ENCODE results near the gene ERBB4. TPM values are rescaled to one million over a fixed set of nuclear protein-coding genes. Genes with fewer than 3 reads are reported as not detected.

The ERBB4 gene
- total RNA-seq, 1 experiment from 2014 or later, result 0.04 TPM

- Histone ChIP-seq H4K8ac (replicated peaks; ENCODE audit: insufficient read length, low read depth, low read length) (no peak overlapping the region), H3K23me2 (ENCODE audit: insufficient read length, low read depth, low read length, poor library complexity, severe bottlenecking) (no peaks in the 10 kb centered on the region), H4K5ac (ENCODE audit: insufficient read length, low read depth, low read length) (no peak overlapping the region), H3K9me3 (ENCODE audit: control insufficient read depth, low read depth, low read length) (no peaks in the 10 kb centered on the region), H4K20me1 (ENCODE audit: control insufficient read depth, insufficient read depth, insufficient read length) (no peaks in the 10 kb centered on the region), H3K56ac (ENCODE audit: insufficient read length, low read depth, low read length) (no peak overlapping the region), H2BK5ac (ENCODE audit: insufficient read length, low read length) (no peak overlapping the region), H3K18ac (ENCODE audit: insufficient read length, low read depth, low read length) (no peak overlapping the region), H2AFZ (ENCODE audit: low read length) (no peak overlapping the region), H3K27ac (ENCODE audit: insufficient read length, low read depth, low read length) (no peak overlapping the region), H3K4me2 (ENCODE audit: insufficient read depth, insufficient read length, low read length) (no peak overlapping the region), H3K79me2 (ENCODE audit: insufficient read depth, low read length) (no peaks in the 10 kb centered on the region), H4K91ac (ENCODE audit: insufficient read length, low read depth, low read length) (no peak overlapping the region), H3K79me1 (ENCODE audit: insufficient read depth, low read depth, low read length, poor library complexity, severe bottlenecking) (no peaks in the 10 kb centered on the region), H3K27me3 (ENCODE audit: insufficient read depth, low read length) (no peaks in the 10 kb centered on the region), H2BK120ac (ENCODE audit: low read depth, low read length, poor library complexity, severe bottlenecking) (no peak overlapping the region), H3K9ac (ENCODE audit: extremely low read depth, insufficient read length, low read length) (no peak overlapping the region), H3K4ac (ENCODE audit: low read depth, low read length) (no peak overlapping the region), H3K23ac (ENCODE audit: insufficient read length, low read depth, low read length) (no peak overlapping the region), H2BK15ac (ENCODE audit: low read depth, low read length) (no peak overlapping the region), H3T11ph (ENCODE audit: low read length) (no peak overlapping the region), H2AK5ac (ENCODE audit: insufficient read length, low read length) (no peak overlapping the region), H3K14ac (ENCODE audit: insufficient read depth, low read length) (no peak overlapping the region), H2BK12ac (ENCODE audit: insufficient read length, low read depth, low read length) (no peak overlapping the region), H2BK20ac (ENCODE audit: low read depth, low read length, poor library complexity, severe bottlenecking) (no peak overlapping the region), H3K4me1 (ENCODE audit: insufficient read depth, low read length) (no peaks in the 10 kb centered on the region)
- no peaks in the 10 kb centered on the region for H3K9me3 Mint-ChIP-seq
- no peak for TF ChIP-seq CTCF (conservative IDR thresholded peaks at IDR 0.05)
- H3K4me1 Mint-ChIP-seq, result no peaks in the 10 kb centered on the region
- no peak overlapping the region for H3K27ac Mint-ChIP-seq
- no peak overlapping the region for H3K4me3 Mint-ChIP-seq
- DNase-seq, result no peak
- H3K36me3 Mint-ChIP-seq (ENCODE audit: insufficient read depth in 1 of 3, low read depth in 3 of 3), result no peaks in the 10 kb centered on the region
- no CpG with 5 or more reads among the region's 1 CpG for WGBS (ENCODE audit: extremely low coverage, insufficient read length, low lambda C conversion rate)
- H3K27me3 Mint-ChIP-seq (ENCODE audit: low read depth), result no peaks in the 10 kb centered on the region
Observed at GRCh38 chr2:212141499-212141898, 397.1 kb downstream of the ERBB4 start.

Measured in H9 (cell line).